ENCODE results near the gene LANCL2. TPM values are rescaled to one million over a fixed set of nuclear protein-coding genes. Genes with fewer than 3 reads are reported as not detected.
"Not testable (repeated sequence)": the region's sequence is repeated elsewhere in the genome, so short reads cannot be mapped to it uniquely, and the experiment has no call there.

LANCL2 gene
- polyA plus RNA-seq, 4 donors, result 26.1 to 29.7 (median 28.2) TPM

GRCh38 chr7:55397617-55398016, 32.5 kb downstream of the LANCL2 start:
- no peak for DNase-seq (ENCODE audit: low read depth in 4 of 4, low spot score in 3 of 4)

DNA sequence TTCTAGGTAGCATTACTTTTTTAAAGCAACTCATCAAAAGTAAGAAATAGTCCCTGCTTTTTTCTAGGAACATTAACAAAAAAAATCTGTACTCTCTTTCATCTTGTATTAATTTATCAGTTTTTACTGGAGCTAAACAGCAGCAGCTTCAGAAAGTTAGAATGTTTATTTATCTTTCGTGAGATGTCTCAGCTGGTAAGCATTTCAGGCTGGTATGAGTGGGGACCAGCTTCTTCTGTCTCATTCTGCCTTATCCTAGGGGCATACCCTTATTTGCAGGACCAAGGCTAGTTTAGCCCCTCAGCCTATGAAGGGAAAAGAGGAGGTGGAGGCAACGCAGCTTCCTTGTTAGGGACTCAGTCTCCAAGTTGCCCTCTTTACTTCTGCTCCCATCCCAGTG, 35.1 kb downstream of the LANCL2 start:
- no peak for DNase-seq (ENCODE audit: low read depth in 4 of 4, low spot score in 3 of 4)

DNA sequence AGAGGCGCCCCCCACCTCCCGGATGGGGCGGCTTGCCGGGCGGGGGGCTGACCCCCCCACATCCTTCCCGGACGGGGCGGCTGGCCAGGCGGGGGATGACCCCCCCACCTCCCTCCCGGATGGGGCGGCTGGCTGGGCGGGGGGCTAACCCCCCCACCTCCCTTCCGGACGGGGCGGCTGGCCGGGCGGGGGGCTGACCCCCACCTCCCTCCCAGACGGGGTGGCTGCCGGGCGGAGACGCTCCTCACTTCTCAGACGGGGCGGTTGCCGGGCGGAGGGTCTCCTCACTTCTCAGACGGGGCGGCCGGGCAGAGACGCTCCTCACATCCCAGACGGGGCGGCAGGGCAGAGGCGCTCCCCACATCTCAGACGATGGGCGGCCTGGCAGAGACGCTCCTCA, 37.4 kb downstream of the LANCL2 start:
- DNase-seq (ENCODE audit: low read depth in 4 of 4, low spot score in 3 of 4), result not testable (repeated sequence)

DNA sequence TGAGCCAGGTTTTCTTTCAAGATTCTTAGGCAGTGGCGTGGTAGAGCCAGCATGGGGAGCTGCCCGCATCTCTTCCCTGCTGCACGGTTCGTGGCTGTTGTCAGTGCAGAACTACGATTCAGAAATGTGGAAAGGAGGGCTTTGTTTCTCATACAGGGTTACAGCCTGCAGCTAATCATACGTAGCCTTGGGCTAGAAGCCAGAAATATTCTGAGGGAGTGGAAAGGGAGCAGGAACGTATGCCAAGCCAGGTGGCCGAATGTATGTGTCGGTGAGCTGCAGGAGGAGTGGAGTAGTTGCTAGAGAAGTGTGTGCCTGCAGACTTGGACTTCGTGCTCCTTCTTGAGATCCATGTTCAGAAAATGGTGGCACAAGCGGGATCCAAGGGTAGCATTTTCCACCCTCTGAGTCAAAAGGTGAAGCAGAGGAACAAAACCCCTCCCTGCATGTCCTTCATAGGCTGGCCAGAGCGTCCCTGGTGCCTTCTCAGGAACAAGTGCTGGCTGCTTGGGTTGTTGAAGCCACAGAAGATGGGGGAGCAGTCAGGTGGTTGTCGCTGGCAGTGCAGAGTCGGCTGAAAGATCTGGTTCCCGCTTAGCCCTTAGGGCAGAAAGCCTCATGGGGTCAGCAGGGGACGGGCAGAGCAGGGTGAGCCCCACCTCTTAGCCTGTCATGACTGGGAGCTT, 40.9 kb downstream of the LANCL2 start:
- DNase-seq (ENCODE audit: low read depth in 4 of 4, low spot score in 3 of 4), result no peak

GRCh38 chr7:55409482-55410225, 44.5 kb downstream of the LANCL2 start:
- no peak for DNase-seq (ENCODE audit: low read depth in 4 of 4, low spot score in 3 of 4)

- DNase-seq (ENCODE audit: low read depth in 4 of 4, low spot score in 3 of 4), result no peak
These were observed 45.6 kb downstream of the LANCL2 start for GRCh38 chr7:55410667-55411239.

GRCh38 chr7:55411844-55412243, 46.7 kb downstream of the LANCL2 start:
- DNase-seq (ENCODE audit: low read depth in 4 of 4, low spot score in 3 of 4), result no peak

DNA sequence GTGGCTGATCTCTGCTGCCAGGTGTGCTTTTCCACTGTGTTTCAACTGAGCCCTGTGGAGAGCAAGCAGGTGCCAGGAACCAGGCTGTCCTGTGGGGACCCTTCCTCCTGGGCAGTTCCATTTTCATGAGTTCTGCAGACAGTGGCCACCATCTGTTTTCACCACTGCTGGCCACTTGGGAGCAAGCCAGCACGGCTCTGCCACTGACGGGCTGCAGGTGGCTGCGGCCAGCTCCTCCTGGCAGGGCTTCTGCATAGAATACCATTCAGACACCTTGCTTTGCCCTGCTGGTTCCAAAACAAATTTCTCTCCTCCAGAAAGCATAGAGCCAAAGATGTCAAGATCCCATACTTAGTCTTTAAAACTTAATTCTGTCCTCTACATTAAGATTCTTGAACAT, 48.3 kb downstream of the LANCL2 start:
- DNase-seq (ENCODE audit: low read depth in 4 of 4, low spot score in 3 of 4), result no peak

DNA sequence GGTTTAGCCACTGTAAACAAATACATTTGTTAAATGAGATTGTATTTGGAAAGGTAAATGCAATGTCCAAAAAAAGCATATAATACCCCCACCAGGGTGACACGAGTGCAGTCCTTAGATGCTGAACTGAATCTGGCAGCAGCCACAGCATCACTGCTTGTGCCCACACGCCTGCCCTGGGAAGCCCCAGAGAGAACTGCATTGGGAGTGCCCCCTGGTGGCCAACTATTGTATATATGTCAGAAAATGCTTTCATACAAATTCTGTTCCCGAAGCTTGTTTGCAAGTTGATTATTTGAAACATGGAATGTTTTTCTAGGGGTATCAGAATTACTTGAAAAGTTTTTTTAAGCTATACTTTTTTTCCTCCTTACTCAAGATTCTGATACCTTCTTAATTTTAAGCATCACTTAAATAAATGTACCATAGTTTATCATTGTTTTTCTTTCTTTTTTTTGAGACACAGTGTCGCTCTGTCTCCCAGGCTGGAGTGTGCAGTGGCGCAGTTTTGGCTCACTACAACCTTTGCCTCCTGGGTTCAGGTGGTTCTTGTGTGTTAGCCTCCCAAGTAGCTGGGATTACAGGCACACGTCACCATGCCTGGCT, 50.1 kb downstream of the LANCL2 start:
- peak in 3 of 4 donors; percentile 44 to 58 (median 52) for DNase-seq (ENCODE audit: low read depth in 4 of 4, low spot score in 3 of 4)

GRCh38 chr7:55417456-55417855, 52.3 kb downstream of the LANCL2 start:
- DNase-seq (ENCODE audit: low read depth in 4 of 4, low spot score in 3 of 4), result not testable (repeated sequence)

DNA sequence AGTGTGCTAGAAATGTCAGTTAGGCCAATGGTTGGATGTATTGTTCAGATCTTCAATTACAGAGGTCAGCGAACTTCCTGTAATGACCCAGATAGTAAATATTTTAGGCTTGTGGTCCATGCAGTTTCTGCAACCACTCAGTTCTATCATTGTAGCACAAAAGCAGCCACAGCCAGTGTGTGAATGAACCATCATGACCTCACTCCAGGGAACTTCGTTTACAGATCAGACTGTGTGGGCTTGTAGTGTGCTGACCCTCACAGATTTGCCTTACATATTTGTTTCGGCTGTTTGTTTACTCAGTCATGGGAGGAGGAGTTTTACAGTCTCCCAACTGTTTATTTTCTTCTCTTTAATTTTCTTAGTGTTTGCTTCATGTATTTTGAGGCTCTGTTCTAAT, 55.4 kb downstream of the LANCL2 start:
- DNase-seq (ENCODE audit: low read depth in 4 of 4, low spot score in 3 of 4), result peak in 1 of 4 donors; percentile 22

DNA sequence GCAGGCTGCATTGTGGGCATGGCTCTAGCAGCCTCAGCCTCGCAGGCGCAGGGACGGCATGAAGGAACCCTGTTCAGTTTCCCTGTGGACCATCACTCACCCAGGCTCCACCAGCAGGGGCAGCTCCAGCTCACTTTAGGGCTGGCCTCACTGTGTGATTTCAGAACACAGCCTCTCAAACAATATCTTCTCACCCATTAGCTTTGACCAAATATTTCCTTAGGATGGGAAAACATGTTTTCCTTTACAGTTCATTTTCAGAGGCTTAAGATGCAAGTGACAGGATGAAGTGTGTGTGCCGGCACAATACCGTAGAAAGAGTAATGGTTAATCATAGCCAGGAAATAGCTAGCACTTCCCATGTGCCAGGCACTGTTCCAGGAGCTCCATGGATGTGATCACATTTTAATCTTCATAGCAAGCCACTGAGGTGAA, 58.2 kb downstream of the LANCL2 start:
- no peak for DNase-seq (ENCODE audit: low read depth in 4 of 4, low spot score in 3 of 4)

- DNase-seq (ENCODE audit: low read depth in 4 of 4, low spot score in 3 of 4), result no peak
These were observed 58.8 kb downstream of the LANCL2 start for GRCh38 chr7:55423891-55424290.

GRCh38 chr7:55425141-55425752, 60.1 kb downstream of the LANCL2 start:
- no peak for DNase-seq (ENCODE audit: low read depth in 4 of 4, low spot score in 3 of 4)

DNA sequence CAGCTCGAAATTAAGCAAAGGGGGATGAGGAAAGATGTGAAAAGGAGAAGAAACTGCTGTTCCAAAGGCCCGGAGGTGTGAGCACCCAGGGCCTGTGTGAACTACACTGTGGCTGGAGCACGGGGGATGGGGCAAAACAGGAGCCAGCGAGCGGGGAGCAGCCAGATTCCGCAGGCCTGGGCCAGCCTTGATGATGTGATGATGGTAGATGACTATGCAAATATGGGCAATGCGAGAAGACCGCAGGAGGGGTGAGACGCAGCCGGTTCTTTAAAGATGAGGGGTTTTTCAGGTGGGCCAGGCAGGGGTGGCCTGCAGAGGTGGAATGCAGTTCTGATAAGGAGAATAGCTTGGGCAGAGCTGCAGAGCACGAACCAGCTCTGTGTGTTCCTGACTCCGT, 61.5 kb downstream of the LANCL2 start:
- DNase-seq (ENCODE audit: low read depth in 4 of 4, low spot score in 3 of 4), result no peak

- no peak for DNase-seq (ENCODE audit: low read depth in 4 of 4, low spot score in 3 of 4)
These were observed 62.2 kb downstream of the LANCL2 start for GRCh38 chr7:55427342-55427741.

- no peak for DNase-seq (ENCODE audit: low read depth in 4 of 4, low spot score in 3 of 4)
These were observed 62.7 kb downstream of the LANCL2 start for GRCh38 chr7:55427800-55428199.

DNA sequence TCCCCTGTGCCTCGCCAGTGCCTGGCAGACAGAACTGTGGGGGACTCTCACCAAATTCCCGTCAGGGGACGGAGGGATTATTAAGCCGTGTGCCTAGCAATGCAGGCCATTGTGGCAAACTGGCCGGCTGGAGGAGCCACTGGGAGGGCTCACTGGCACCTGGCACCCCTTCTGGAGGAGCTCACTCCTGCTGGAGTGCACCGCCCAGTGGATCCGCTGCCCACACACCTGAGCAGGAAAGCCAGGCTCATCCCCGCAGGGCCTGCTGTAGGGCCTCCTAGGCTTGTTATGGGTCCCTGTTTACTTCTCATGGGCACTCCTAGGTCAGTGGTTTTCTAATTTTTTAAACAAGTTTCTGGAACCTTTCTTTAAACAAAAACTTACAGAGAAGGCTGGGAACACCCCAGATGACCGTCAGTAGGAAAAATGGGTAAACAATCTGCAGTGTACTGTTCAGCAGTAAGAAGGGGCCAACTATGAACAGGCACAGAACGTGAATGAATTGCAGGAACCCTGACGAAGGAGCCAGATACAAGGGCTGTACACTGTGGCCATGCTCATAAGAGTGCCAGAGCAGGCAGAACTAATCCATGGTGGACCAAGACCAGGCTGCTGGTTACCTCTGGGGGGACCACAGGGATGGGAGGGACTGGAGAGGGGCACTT, 64.8 kb downstream of the LANCL2 start:
- no peak for DNase-seq (ENCODE audit: low read depth in 4 of 4, low spot score in 3 of 4)

GRCh38 chr7:55431898-55432297, 66.8 kb downstream of the LANCL2 start:
- DNase-seq (ENCODE audit: low read depth in 4 of 4, low spot score in 3 of 4), result no peak

DNA sequence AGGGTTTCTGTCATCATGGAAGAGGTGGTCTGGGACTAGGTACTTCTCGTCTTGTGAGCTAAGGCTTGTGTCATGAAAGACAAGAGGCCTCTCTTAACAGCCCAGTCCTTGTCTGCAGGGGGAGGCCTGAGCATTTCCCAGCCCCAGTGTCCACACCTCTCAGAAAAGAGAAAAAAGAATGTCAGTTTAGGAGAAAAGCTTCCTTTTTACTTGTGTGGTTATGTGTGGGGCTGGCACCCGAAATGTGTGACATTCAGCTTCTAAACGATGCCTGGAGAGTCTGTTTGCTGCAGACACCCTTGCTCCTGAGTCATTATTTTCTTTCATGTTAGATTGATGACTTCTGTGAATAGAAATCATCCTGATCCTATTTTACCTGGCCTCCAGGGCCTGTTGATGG, 67.4 kb downstream of the LANCL2 start:
- DNase-seq (ENCODE audit: low read depth in 4 of 4, low spot score in 3 of 4), result no peak

Data from left renal pelvis (tissue), 4 donors.